B cell (primary cell): Measurements from ENCODE around the gene OR4D2. TPM values are rescaled to one million over a fixed set of nuclear protein-coding genes. Genes with fewer than 3 reads are reported as not detected.

Experiments
- ATAC-seq: fragments of 200-7000 bp; cut with Tn5 transposase; one replicate; pipeline ENCODE4 v1.10.0; 2021; ENCODE audit warnings: low read depth, mild to moderate bottlenecking, moderate number of reproducible peaks, moderate library complexity
- CTCF ChIA-PET: fragments of 350-600 bp; sonication (Branson Sonifier 250); formaldehyde crosslinking; loops from one replicate; lab custom pipeline; 2021; ENCODE audit warnings: antibody characterized with exemption, inconsistent platforms; lab: Charles Lee
- POLR2A ChIA-PET: fragments of 350-600 bp; sonication (Branson Sonifier 250); formaldehyde crosslinking; loops from one replicate; lab custom pipeline; 2021; ENCODE audit warnings: antibody characterized with exemption; lab: Charles Lee
- DNase-seq: peaks from one replicate; pipeline ENCODE4 v3.0.0; 2013
- H2AFZ ChIP-seq: 2 replicates; pipeline ENCODE4 v1.6.1; 2012; ENCODE audit warnings: mild to moderate bottlenecking, low read depth, low read length; ENCODE audit not compliant: insufficient read depth, poor library complexity, severe bottlenecking
- H3K27ac ChIP-seq, 2 donors: 1 replicate in 1 of 2; 2 replicates in 1 of 2; pipeline ENCODE4 v1.5.1; 2012 to 2013; ENCODE audit warnings: low read length in 2 of 2, mild to moderate bottlenecking in 2 of 2, moderate library complexity in 1 of 2
- H3K27me3 ChIP-seq, 4 experiments: fragments of 200-600 bp in 1 of 4; sonication (generic) in 1 of 4; replicated peaks in 1 of 4; 1 replicate in 2 of 4; 2 replicates in 2 of 4; pipeline versions ENCODE4 v1.6.1 to v1.7.0; 2013 to 2016; ENCODE audit warnings: low read length in 3 of 4, mild to moderate bottlenecking in 2 of 4, mixed read lengths in 1 of 4, moderate library complexity in 1 of 4; ENCODE audit not compliant: insufficient read depth in 4 of 4, control insufficient read depth in 3 of 4; ENCODE audit errors: control extremely low read depth in 1 of 4
- H3K36me3 ChIP-seq, 2 experiments: replicated peaks in 1 of 2; 1 replicate in 1 of 2; 2 replicates in 1 of 2; pipeline versions ENCODE4 v1.6.1 to v1.7.1; 2013; ENCODE audit warnings: low read length in 1 of 2; ENCODE audit not compliant: insufficient read depth in 2 of 2, control insufficient read depth in 1 of 2; ENCODE audit errors: control extremely low read depth in 1 of 2, extremely low read depth in 1 of 2
- H3K4me1 ChIP-seq, 2 donors: fragments of 200-600 bp in 1 of 2; sonication (generic) in 1 of 2; 1 replicate in 1 of 2; 2 replicates in 1 of 2; pipeline versions ENCODE4 v1.5.1 to v1.6.1; 2013 to 2017; ENCODE audit warnings: low read length in 2 of 2; ENCODE audit not compliant: control insufficient read depth in 2 of 2, insufficient read depth in 2 of 2
- H3K4me2 ChIP-seq: replicated peaks from 2 replicates; pipeline ENCODE3; 2012; ENCODE audit warnings: mild to moderate bottlenecking, low read depth, low read length; ENCODE audit not compliant: poor library complexity, severe bottlenecking
- H3K4me3 ChIP-seq, 5 experiments: fragments of 200-600 bp in 1 of 5; sonication (generic) in 1 of 5; 1 replicate in 3 of 5; 2 replicates in 2 of 5; pipeline versions ENCODE4 v1.5.1 to v1.7.0; 2011 to 2016; ENCODE audit warnings: low read length in 4 of 5, mild to moderate bottlenecking in 4 of 5, low read depth in 2 of 5, control low read depth in 1 of 5, moderate library complexity in 1 of 5; ENCODE audit not compliant: insufficient read depth in 1 of 5; ENCODE audit errors: control extremely low read depth in 1 of 5, extremely low read depth in 1 of 5
- H3K79me2 ChIP-seq: fragments of 200-600 bp; sonication (generic); one replicate; pipeline ENCODE4 v1.6.0; 2016; ENCODE audit warnings: low read length; ENCODE audit not compliant: control insufficient read depth, insufficient read depth
- H3K9ac ChIP-seq: fragments of 200-600 bp; sonication (generic); 2 replicates; pipeline ENCODE4 v1.6.1; 2017; ENCODE audit warnings: mild to moderate bottlenecking, low read length, moderate library complexity
- H3K9me3 ChIP-seq, 3 donors: one replicate each; pipeline versions ENCODE4 v1.6.1 to v1.7.1; 2013; ENCODE audit warnings: low read length in 2 of 3; ENCODE audit not compliant: control insufficient read depth in 2 of 3, insufficient read depth in 1 of 3; ENCODE audit errors: control extremely low read depth in 1 of 3
- H4K20me1 ChIP-seq: 2 replicates; pipeline ENCODE4 v1.6.0; 2012; ENCODE audit warnings: mild to moderate bottlenecking, low read length; ENCODE audit not compliant: insufficient read depth, control insufficient read depth, poor library complexity, severe bottlenecking
- H3K27ac Mint-ChIP-seq: one replicate; pipeline ENCODE4 v1.8.0; 2021; ENCODE audit warnings: mixed read lengths
- H3K27me3 Mint-ChIP-seq: one replicate; pipeline ENCODE4 v1.8.0; 2021; ENCODE audit warnings: mixed read lengths
- H3K4me1 Mint-ChIP-seq: one replicate; pipeline ENCODE4 v1.8.0; 2021; ENCODE audit warnings: mixed read lengths
- H3K4me3 Mint-ChIP-seq: one replicate; pipeline ENCODE4 v1.8.0; 2021; ENCODE audit warnings: mixed read lengths
- H3K9me3 Mint-ChIP-seq: one replicate; pipeline ENCODE4 v1.8.0; 2022; ENCODE audit warnings: mixed read lengths; ENCODE audit not compliant: insufficient read depth
- CTCF ChIP-seq: fragments of 200-600 bp; IDR thresholded peaks from one replicate; pipeline ENCODE4 v1.8.0; 2022; ENCODE audit warnings: antibody characterized with exemption, mild to moderate bottlenecking
- EZH2 ChIP-seq: IDR thresholded peaks from 2 replicates; pipeline ENCODE4 v1.6.1; 2012; ENCODE audit warnings: borderline replicate concordance, low read depth, mild to moderate bottlenecking, moderate library complexity, low read length; ENCODE audit not compliant: insufficient read depth, poor library complexity, severe bottlenecking
- WGBS: methylation state at CpG from one replicate; pipeline ENCODE4 v1.1.5; 2013; ENCODE audit warnings: missing lambda C conversion rate; ENCODE audit not compliant: insufficient coverage; 5-methylcytosine and 5-hydroxymethylcytosine counted together
- intact Hi-C: fragments of 100-400 bp; cut with micrococcal nuclease; formaldehyde crosslinking; loops from one replicate; pipeline ENCODE4 v1.10.0; 2022
- polyA plus RNA-seq: library from polyadenylated mRNA; depleted of rRNA; stranded (reverse); fragments of >200 nt; gene quantifications from 2 replicates; pipeline ENCODE4 v1.2.3, GENCODE V29; 2012
- total RNA-seq, 2 donors: library from RNA; stranded (reverse); fragments of 120-200 nt in 1 of 2; gene quantifications; 1 replicate in 1 of 2; 2 replicates in 1 of 2; pipeline versions ENCODE4 v1.2.3 to v1.2.4, GENCODE V29; 2013 to 2022

Gene OR4D2
- total and polyA plus RNA-seq, 2 donors (not counting 1 experiment from before 2014, with no cell fraction given): not detected

GRCh38 chr17:58170622-58171021 lies 3.8 kb downstream of the OR4D2 start:
- peaks cover 0 to 3% of the 10 kb centered on the region in 2 donors for H3K4me1 ChIP-seq
- H3K36me3 ChIP-seq: no peaks in the 10 kb centered on the region
- 20% methylated on average over 1 of the region's 4 CpGs for WGBS
- no peaks in the 10 kb centered on the region for H3K9me3 Mint-ChIP-seq
- H3K27me3 ChIP-seq: peaks cover 0 to 22% (median 11%) of the 10 kb centered on the region in 4 experiments
- no peaks in the 10 kb centered on the region for H4K20me1 ChIP-seq
- POLR2A ChIA-PET: no interaction called here
- ATAC-seq (no peak), DNase-seq (no peak)
- intact Hi-C loops: no loop called here
- peaks cover 0 to 3% (median 2%) of the 10 kb centered on the region in 3 donors for H3K9me3 ChIP-seq
- H3K79me2 ChIP-seq: no peaks in the 10 kb centered on the region
- peaks cover 3% of the 10 kb centered on the region for H3K4me1 Mint-ChIP-seq
- H3K27me3 Mint-ChIP-seq: peaks cover 53% of the 10 kb centered on the region
- H3K4me3 Mint-ChIP-seq: no peak overlapping the region
- CTCF ChIA-PET: interaction anchor here (0.9 to 1.4 kb wide), 2 partner anchors 9 to 19 kb away, joined by 3 read pairs; no protein-coding TSS in a partner anchor
- no peak overlapping the region for H3K27ac Mint-ChIP-seq
- H3K9ac ChIP-seq: no peak overlapping the region
- no peak overlapping the region for H3K4me3 ChIP-seq
- no peak overlapping the region for H2AFZ ChIP-seq
- no peak overlapping the region for H3K4me2 ChIP-seq
- no peak overlapping the region for H3K27ac ChIP-seq
- TF ChIP-seq EZH2: no peak
- no peak for TF ChIP-seq CTCF

- POLR2A ChIA-PET: no interaction called here
- no peak overlapping the region for H3K4me3 Mint-ChIP-seq
- intact Hi-C loops: no loop called here
Observed at GRCh38 chr17:58172369-58173071, 5.7 kb downstream of the OR4D2 start.

More at GRCh38 chr17:58172369-58173071, 5.7 kb downstream of the OR4D2 start:
- H3K27ac Mint-ChIP-seq: no peak overlapping the region
- H4K20me1 ChIP-seq: no peaks in the 10 kb centered on the region
- H3K36me3 ChIP-seq: no peaks in the 10 kb centered on the region
- no peak overlapping the region for H3K9ac ChIP-seq
- no peaks in the 10 kb centered on the region for H3K9me3 Mint-ChIP-seq
- H3K79me2 ChIP-seq: no peaks in the 10 kb centered on the region
- CTCF ChIA-PET: interaction anchor here (1.4 kb wide), 1 partner anchor 27 kb away, joined by 5 read pairs; no protein-coding TSS in a partner anchor
- H3K9me3 ChIP-seq: peaks cover 0 to 3% (median 0%) of the 10 kb centered on the region in 3 donors
- H3K4me1 ChIP-seq: peaks cover 0 to 3% of the 10 kb centered on the region in 2 donors
- H3K4me1 Mint-ChIP-seq: peaks cover 3% of the 10 kb centered on the region
- peaks cover 0 to 17% (median 5%) of the 10 kb centered on the region in 4 experiments for H3K27me3 ChIP-seq
- DNase-seq: peak; percentile 37
- ATAC-seq: no peak
- WGBS: 40% methylated on average over 2 of the region's 2 CpGs
- H3K27ac ChIP-seq: no peak overlapping the region
- no peak for TF ChIP-seq EZH2
- peak; percentile 31 for TF ChIP-seq CTCF
- H3K4me3 ChIP-seq: no peak overlapping the region
- H3K27me3 Mint-ChIP-seq: peaks cover 41% of the 10 kb centered on the region
- H3K4me2 ChIP-seq: no peak overlapping the region
- no peak overlapping the region for H2AFZ ChIP-seq
